ENCODE measurements around the gene LMTK3. TPM values are rescaled to one million over a fixed set of nuclear protein-coding genes. Genes with fewer than 3 reads are reported as not detected.

Gene LMTK3
- total RNA-seq, 1 experiment from 2014 or later, result 15.9 TPM

DNA sequence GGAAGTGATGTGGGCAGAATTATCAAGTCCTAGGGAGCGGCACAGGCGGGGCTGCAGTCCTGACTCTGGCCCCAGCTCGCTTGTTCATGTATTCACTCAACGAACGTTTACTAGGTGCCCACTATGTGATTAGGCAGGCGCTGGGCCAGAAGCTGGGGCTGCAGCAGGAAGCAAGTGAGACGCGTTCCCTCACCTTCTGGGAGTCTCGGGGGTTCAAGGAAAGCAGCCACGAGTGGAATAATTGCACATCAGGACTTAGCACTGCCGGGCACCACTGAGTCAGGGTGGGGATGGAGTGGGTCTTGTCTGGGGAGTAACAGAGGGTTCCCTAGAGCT, 2.5 kb upstream of the LMTK3 start:
- ChIA-PET POLR2A (interaction anchor here (0.6 to 1.5 kb wide), 5 partner anchors 39 to 116 kb away, joined by 3 to 7 read pairs (median 4); no protein-coding TSS in a partner anchor), CTCF (interaction anchor here (0.6 to 1.5 kb wide), 11 partner anchors 12 to 163 kb away, joined by 3 to 12 read pairs (median 4); no protein-coding TSS in a partner anchor)
- Mint-ChIP-seq H3K27me3 (ENCODE audit: low read depth) (no peaks in the 10 kb centered on the region; the same call in 1 of the 2 replicates), H3K27ac (peak overlapping the region; percentile 51; the same call in 1 of the 2 replicates), H3K36me3 (no peaks in the 10 kb centered on the region), H3K4me3 (no peak overlapping the region), H3K9me3 (no peaks in the 10 kb centered on the region), H3K4me1 (peaks cover 18% of the 10 kb centered on the region)
- ATAC-seq (no peak), DNase-seq (ENCODE audit: low spot score) (no peak)
- TF ChIP-seq RELA (CRISPR knock-in tag; IDR thresholded peaks at IDR 0.05; ENCODE audit: borderline replicate concordance) (no peak), ATF6 (CRISPR knock-in tag; IDR thresholded peaks at IDR 0.05) (no peak), NFATC4 (CRISPR knock-in tag; IDR thresholded peaks at IDR 0.05) (no peak), ZNF396 (CRISPR knock-in tag; IDR thresholded peaks at IDR 0.05; ENCODE audit: borderline replicate concordance) (no peak), TCF7 (CRISPR knock-in tag; IDR thresholded peaks at IDR 0.05; ENCODE audit: low read depth) (no peak), E2F1 (CRISPR knock-in tag; IDR thresholded peaks at IDR 0.05) (no peak)

DNA sequence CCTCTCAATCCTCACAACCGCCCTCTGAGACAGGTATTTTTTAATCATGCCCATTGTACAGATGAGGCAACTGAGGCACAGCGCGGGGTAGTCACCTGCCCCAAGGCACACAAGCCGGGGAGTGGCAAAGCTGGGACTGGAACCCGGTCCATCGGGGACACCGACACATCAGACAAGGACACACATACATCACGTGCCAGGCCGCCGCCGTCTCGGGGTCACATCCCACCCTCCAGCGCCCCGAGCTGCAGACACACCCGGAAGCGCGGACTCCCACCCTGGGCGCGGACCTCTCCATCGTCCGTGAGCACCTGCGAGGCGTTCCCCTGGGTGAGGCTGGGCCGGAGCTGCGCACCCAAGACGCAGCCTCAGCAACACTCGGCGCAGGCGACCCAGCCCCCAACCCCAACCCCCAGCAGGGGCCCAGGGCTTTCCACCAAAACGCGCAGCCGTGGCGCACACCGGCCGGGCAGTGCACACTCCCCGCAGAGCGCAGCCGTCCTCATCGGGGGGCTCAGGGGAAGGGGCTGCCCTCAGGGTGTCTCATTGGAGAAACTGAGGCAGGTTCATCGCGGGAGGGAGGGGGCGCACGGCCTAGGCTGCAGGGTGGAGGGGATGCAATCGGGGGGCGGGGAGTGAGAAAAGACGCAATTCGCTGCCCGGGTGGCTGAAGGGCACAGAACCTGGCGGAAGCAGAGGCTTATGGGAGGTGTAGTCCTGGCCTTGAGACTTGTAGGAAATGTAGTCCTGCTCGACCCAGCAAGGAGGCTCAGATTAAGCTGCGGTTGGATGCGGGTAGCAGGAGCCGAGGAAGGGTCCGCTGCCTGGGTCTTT, 1.9 kb upstream of the LMTK3 start:
- ATAC-seq, result peak; percentile 83
- DNase-seq (ENCODE audit: low spot score), result peak; percentile 83
- no peaks in the 10 kb centered on the region for H3K36me3 Mint-ChIP-seq
- no peak overlapping the region for H3K4me3 Mint-ChIP-seq
- ChIA-PET CTCF (interaction anchor here (0.6 to 1.5 kb wide), 11 partner anchors 11 to 163 kb away, joined by 3 to 12 read pairs (median 4); no protein-coding TSS in a partner anchor), POLR2A (interaction anchor here (0.6 to 1.5 kb wide), 5 partner anchors 39 to 117 kb away, joined by 3 to 7 read pairs (median 4); no protein-coding TSS in a partner anchor)
- peaks cover 18% of the 10 kb centered on the region for H3K4me1 Mint-ChIP-seq
- peak overlapping the region; percentile 51; the same call in 1 of the 2 replicates for H3K27ac Mint-ChIP-seq
- H3K27me3 Mint-ChIP-seq (ENCODE audit: low read depth), result no peaks in the 10 kb centered on the region; the same call in 1 of the 2 replicates
- H3K9me3 Mint-ChIP-seq, result no peaks in the 10 kb centered on the region
- TF ChIP-seq RORB (CRISPR knock-in tag; IDR thresholded peaks at IDR 0.05) (no peak), ETV6 (CRISPR knock-in tag; IDR thresholded peaks at IDR 0.05) (no peak; the same call in 1 of the 2 replicates), ZNF121 (CRISPR knock-in tag; IDR thresholded peaks at IDR 0.05) (no peak), NR2C2 (CRISPR knock-in tag; IDR thresholded peaks at IDR 0.05) (no peak), E2F5 (CRISPR knock-in tag; IDR thresholded peaks at IDR 0.05) (peak; percentile 51; the same call in 1 of the 2 replicates), ZBTB43 (CRISPR knock-in tag; IDR thresholded peaks at IDR 0.05) (no peak), GABPB1 (CRISPR knock-in tag; IDR thresholded peaks at IDR 0.05) (peak; percentile 51; the same call in 1 of the 2 replicates), SMAD4 (CRISPR knock-in tag; IDR thresholded peaks at IDR 0.05) (no peak), HMGA2 (CRISPR knock-in tag; IDR thresholded peaks at IDR 0.05) (no peak), ATF1 (CRISPR knock-in tag; IDR thresholded peaks at IDR 0.05) (no peak), PREB (CRISPR knock-in tag; IDR thresholded peaks at IDR 0.05; ENCODE audit: borderline replicate concordance) (no peak), IRF2 (CRISPR knock-in tag; IDR thresholded peaks at IDR 0.05; ENCODE audit: borderline replicate concordance, low read depth) (no peak), ZNF263 (CRISPR knock-in tag; IDR thresholded peaks at IDR 0.05; ENCODE audit: low read depth) (no peak), FOXK1 (CRISPR knock-in tag; IDR thresholded peaks at IDR 0.05) (0 out of 2 replicates have a peak, but pooled peaks have one; percentile 17), E2F1 (CRISPR knock-in tag; IDR thresholded peaks at IDR 0.05) (no peak), TCF7 (CRISPR knock-in tag; IDR thresholded peaks at IDR 0.05; ENCODE audit: low read depth) (no peak)
- TF ChIP-seq, protein P1, sequence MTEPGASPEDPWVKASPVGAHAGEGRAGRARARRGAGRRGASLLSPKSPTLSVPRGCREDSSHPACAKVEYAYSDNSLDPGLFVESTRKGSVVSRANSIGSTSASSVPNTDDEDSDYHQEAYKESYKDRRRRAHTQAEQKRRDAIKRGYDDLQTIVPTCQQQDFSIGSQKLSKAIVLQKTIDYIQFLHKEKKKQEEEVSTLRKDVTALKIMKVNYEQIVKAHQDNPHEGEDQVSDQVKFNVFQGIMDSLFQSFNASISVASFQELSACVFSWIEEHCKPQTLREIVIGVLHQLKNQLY (CRISPR knock-in tag; IDR thresholded peaks at IDR 0.05), result no peak
- TF ChIP-seq, protein P2, sequence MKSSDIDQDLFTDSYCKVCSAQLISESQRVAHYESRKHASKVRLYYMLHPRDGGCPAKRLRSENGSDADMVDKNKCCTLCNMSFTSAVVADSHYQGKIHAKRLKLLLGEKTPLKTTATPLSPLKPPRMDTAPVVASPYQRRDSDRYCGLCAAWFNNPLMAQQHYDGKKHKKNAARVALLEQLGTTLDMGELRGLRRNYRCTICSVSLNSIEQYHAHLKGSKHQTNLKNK (CRISPR knock-in tag; IDR thresholded peaks at IDR 0.05), result no peak
- TF ChIP-seq, protein P3, sequence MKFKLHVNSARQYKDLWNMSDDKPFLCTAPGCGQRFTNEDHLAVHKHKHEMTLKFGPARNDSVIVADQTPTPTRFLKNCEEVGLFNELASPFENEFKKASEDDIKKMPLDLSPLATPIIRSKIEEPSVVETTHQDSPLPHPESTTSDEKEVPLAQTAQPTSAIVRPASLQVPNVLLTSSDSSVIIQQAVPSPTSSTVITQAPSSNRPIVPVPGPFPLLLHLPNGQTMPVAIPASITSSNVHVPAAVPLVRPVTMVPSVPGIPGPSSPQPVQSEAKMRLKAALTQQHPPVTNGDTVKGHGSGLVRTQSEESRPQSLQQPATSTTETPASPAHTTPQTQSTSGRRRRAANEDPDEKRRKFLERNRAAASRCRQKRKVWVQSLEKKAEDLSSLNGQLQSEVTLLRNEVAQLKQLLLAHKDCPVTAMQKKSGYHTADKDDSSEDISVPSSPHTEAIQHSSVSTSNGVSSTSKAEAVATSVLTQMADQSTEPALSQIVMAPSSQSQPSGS (CRISPR knock-in tag; IDR thresholded peaks at IDR 0.05; ENCODE audit: borderline replicate concordance, low read depth), result no peak

All from WTC11 (cell line).